Tibial artery (tissue), 4 donors: Measurements from ENCODE around the gene FNDC3B.

Source experiments
- DNase-seq, 2 donors: peaks; one replicate each; pipeline ENCODE4 v3.0.0-alpha.2; 2019
- H3K27ac ChIP-seq, 2 donors: fragments of 200-600 bp; sonication (generic) in 1 of 2; 1 replicate in 1 of 2; 2 replicates in 1 of 2; pipeline ENCODE4 v1.5.1; 2018 to 2019; ENCODE audit warnings: mild to moderate bottlenecking in 1 of 2
- H3K27me3 ChIP-seq, 2 donors: fragments of 200-600 bp; sonication (generic) in 1 of 2; one replicate each; pipeline versions ENCODE4 v1.5.1 to v1.6.0; 2016 to 2019
- H3K36me3 ChIP-seq, 3 donors: fragments of 200-600 bp; sonication (generic) in 2 of 3; one replicate each; pipeline ENCODE4 v1.5.1; 2016 to 2019; ENCODE audit warnings: mild to moderate bottlenecking in 2 of 3
- H3K4me1 ChIP-seq, 4 donors: fragments of 200-600 bp; sonication (generic) in 2 of 4; 1 replicate in 3 of 4; 2 replicates in 1 of 4; pipeline ENCODE4 v1.5.1; 2016 to 2019
- H3K4me3 ChIP-seq, 2 donors: fragments of 200-600 bp; sonication (generic) in 1 of 2; 1 replicate in 1 of 2; 2 replicates in 1 of 2; pipeline ENCODE4 v1.5.1; 2018 to 2019; ENCODE audit warnings: mild to moderate bottlenecking in 2 of 2
- H3K9me3 ChIP-seq, 3 donors: fragments of 200-600 bp; sonication (generic) in 1 of 3; one replicate each; pipeline ENCODE4 v1.5.1; 2016 to 2019
- intact Hi-C: fragments of 100-400 bp; cut with DNase I; formaldehyde crosslinking; loops from one replicate; pipeline ENCODE4 v1.15.0; 2023; ENCODE audit warnings: low total_unique reads
- TF ChIP-seq, protein P1 (sequence below), 2 experiments: fragments of 200-600 bp in 1 of 2; fragments of 450-650 bp in 1 of 2; IDR thresholded peaks; one replicate each; pipeline ENCODE4 v1.5.1; 2017 to 2019; ENCODE audit warnings: antibody characterized with exemption in 2 of 2, mild to moderate bottlenecking in 1 of 2, moderate library complexity in 1 of 2

FNDC3B gene

DNA sequence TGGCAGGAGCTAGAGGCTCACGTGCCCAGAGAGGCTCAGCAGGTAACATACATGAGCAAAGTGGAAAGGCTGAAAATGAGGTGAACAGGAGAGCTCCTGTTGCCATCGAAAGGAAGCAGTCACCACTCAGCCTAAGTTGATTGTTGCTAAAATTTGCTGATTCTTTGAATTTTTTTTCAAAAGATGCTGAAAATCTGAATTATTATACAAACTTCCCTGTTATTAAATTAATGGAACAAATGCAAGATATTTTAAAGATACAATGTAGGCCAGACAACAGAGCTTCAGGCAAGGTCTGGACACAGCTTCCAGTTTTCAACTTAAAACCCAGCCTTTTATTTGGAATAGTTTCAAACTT lies 257.6 kb downstream of the FNDC3B start:
- intact Hi-C loops: no loop called here
- Histone ChIP-seq H3K27me3 (no peaks in the 10 kb centered on the region), H3K36me3 (peaks cover 20 to 43% (median 41%) of the 10 kb centered on the region in 3 donors), H3K4me1 (peaks cover 0 to 22% (median 9%) of the 10 kb centered on the region in 4 donors), H3K4me3 (no peak overlapping the region), H3K9me3 (no peaks in the 10 kb centered on the region), H3K27ac (no peak overlapping the region)
- TF ChIP-seq, protein P1, sequence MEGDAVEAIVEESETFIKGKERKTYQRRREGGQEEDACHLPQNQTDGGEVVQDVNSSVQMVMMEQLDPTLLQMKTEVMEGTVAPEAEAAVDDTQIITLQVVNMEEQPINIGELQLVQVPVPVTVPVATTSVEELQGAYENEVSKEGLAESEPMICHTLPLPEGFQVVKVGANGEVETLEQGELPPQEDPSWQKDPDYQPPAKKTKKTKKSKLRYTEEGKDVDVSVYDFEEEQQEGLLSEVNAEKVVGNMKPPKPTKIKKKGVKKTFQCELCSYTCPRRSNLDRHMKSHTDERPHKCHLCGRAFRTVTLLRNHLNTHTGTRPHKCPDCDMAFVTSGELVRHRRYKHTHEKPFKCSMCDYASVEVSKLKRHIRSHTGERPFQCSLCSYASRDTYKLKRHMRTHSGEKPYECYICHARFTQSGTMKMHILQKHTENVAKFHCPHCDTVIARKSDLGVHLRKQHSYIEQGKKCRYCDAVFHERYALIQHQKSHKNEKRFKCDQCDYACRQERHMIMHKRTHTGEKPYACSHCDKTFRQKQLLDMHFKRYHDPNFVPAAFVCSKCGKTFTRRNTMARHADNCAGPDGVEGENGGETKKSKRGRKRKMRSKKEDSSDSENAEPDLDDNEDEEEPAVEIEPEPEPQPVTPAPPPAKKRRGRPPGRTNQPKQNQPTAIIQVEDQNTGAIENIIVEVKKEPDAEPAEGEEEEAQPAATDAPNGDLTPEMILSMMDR (IDR thresholded peaks at IDR 0.05): no peak
- DNase-seq: no peak

DNA sequence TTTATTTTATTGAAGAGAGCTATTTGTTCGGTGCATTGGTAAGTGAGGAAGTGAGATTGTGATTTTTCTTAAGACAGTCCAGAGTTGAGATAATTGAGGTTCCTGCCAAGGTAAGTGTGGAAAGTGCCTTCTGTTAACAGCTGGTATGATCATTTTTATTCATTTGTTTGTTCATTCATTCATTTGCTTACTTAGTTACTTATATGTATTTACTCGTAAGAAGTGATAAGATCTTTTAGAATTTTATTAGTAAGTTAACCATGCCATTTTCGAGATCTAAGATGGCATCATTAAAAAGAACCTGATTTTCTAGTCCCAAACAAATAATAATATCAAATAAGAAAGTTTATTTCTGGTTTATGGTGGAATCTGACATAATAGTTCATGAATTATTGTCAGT lies 258.9 kb downstream of the FNDC3B start:
- H3K4me3 ChIP-seq: no peak overlapping the region
- DNase-seq: no peak
- H3K36me3 ChIP-seq: peaks cover 20 to 43% (median 41%) of the 10 kb centered on the region in 3 donors
- no peaks in the 10 kb centered on the region for H3K9me3 ChIP-seq
- intact Hi-C loops: no loop called here
- H3K27ac ChIP-seq: no peak overlapping the region
- peaks cover 0 to 22% (median 8%) of the 10 kb centered on the region in 4 donors for H3K4me1 ChIP-seq
- TF ChIP-seq, protein P1 (IDR thresholded peaks at IDR 0.05): no peak
- no peaks in the 10 kb centered on the region for H3K27me3 ChIP-seq

DNA sequence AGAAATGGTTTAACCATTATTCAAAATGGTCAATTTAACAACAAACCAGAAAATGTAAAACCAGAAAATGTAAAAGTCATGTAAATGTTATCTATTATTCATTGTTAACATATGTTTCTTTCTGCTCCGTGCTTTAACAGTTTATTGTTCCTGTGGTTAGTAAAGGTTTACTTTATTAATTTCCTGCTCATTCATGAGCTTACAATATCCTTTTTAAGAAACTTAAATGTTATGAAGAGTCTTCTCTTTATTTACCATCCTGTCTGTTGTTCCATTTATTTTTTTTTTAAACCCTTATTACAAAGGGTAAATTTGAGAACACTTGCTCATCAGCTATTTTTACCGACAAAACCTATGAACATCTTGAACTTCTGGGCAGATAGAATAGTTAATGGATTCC lies 260.8 kb downstream of the FNDC3B start:
- intact Hi-C loops: no loop called here

DNA sequence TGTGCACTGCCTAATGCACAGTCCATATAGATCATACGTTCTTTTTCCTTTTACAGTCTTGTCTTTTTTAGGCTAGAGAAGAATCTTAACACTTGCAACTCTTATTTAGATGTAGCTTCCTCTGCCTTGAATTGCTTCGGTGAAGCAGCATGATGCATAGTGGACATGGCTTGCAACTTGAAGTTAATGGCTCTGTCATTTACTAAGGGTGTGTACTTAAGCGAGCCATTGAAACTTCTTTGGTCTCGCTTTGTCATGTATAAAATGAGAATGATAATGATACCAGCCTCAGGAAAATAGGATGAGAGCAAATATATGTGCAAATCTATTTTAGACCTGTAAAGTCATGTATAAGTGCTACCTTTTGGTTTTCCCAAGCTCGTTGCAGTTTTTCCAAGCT lies 261.5 kb downstream of the FNDC3B start:
- Histone ChIP-seq H3K4me3 (no peak overlapping the region), H3K27me3 (no peaks in the 10 kb centered on the region), H3K4me1 (peaks cover 0 to 37% (median 7%) of the 10 kb centered on the region in 4 donors), H3K36me3 (peaks cover 20 to 47% (median 28%) of the 10 kb centered on the region in 3 donors), H3K27ac (no peak overlapping the region), H3K9me3 (no peaks in the 10 kb centered on the region)
- intact Hi-C loops: no loop called here
- no peak for DNase-seq
- TF ChIP-seq, protein P1 (IDR thresholded peaks at IDR 0.05): no peak

More for the DNA sequence above, 260.8 kb downstream of the FNDC3B start:
- TF ChIP-seq, protein P1 (IDR thresholded peaks at IDR 0.05): no peak
- Histone ChIP-seq H3K4me3 (no peak overlapping the region), H3K27me3 (no peaks in the 10 kb centered on the region), H3K36me3 (peaks cover 20 to 43% (median 32%) of the 10 kb centered on the region in 3 donors), H3K9me3 (no peaks in the 10 kb centered on the region), H3K27ac (no peak overlapping the region), H3K4me1 (peaks cover 0 to 31% (median 8%) of the 10 kb centered on the region in 4 donors)
- no peak for DNase-seq

DNA sequence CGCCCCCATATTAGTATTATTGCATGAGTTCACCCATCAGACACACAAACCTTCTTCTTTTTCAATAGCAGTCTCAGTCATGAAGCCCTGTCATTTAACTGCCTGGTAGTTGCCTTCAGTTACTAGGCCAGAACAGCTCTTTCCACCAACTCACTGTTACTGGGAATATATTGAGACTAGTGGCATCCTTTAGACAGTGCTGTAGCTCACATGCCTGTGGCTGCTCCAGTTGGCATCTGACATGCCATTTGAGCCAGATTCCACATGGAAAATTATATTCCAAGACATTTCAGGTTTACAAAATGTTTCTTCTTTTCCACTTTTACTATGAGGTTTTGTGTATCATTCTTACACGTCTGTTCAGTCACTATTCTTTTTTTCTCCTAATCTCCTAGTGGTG lies 262.8 kb downstream of the FNDC3B start:
- Histone ChIP-seq H3K27me3 (no peaks in the 10 kb centered on the region), H3K9me3 (no peaks in the 10 kb centered on the region), H3K36me3 (peaks cover 15 to 40% (median 21%) of the 10 kb centered on the region in 3 donors), H3K27ac (no peak overlapping the region), H3K4me1 (peaks cover 0 to 38% (median 4%) of the 10 kb centered on the region in 4 donors), H3K4me3 (no peak overlapping the region)
- intact Hi-C loops: no loop called here
- DNase-seq: no peak
- TF ChIP-seq, protein P1 (IDR thresholded peaks at IDR 0.05): no peak

DNA sequence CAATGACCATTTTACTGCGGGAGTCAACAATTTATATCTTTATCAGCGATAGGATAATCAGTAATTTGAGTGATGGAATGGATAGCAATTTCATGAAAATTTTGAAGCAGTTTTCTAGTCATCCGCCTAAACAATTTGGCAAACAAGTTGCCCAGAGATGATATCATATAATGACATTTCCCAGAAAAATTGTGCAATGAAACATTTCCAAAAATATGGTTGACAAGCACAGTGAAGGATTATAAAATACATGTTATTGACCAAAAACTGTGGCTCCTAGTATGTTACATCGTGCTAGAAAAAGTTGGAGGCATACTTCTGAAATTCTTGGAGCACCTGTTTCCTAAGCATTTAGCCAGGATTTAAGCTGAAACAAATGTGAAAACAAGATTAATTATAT lies 263.8 kb downstream of the FNDC3B start:
- Histone ChIP-seq H3K9me3 (no peaks in the 10 kb centered on the region), H3K27ac (no peak overlapping the region), H3K27me3 (no peaks in the 10 kb centered on the region), H3K4me3 (no peak overlapping the region), H3K4me1 (peaks cover 0 to 38% (median 4%) of the 10 kb centered on the region in 4 donors), H3K36me3 (peaks cover 16 to 50% (median 23%) of the 10 kb centered on the region in 3 donors)
- TF ChIP-seq, protein P1 (IDR thresholded peaks at IDR 0.05): no peak
- intact Hi-C loops: no loop called here
- DNase-seq: no peak
